HG02852 (cell line): Measurements from ENCODE around the gene CACNG7.
"Not testable (repeated sequence)": the region's sequence is repeated elsewhere in the genome, so short reads cannot be mapped to it uniquely, and the experiment has no call there.

ENCODE experiments used
- ATAC-seq: cut with Tn5 transposase; IDR thresholded peaks from one replicate; pipeline ENCODE4 v1.9.1; 2021; ENCODE audit warnings: mild to moderate bottlenecking, moderate library complexity; ENCODE audit not compliant: unreplicated experiment

Gene CACNG7, protein sequence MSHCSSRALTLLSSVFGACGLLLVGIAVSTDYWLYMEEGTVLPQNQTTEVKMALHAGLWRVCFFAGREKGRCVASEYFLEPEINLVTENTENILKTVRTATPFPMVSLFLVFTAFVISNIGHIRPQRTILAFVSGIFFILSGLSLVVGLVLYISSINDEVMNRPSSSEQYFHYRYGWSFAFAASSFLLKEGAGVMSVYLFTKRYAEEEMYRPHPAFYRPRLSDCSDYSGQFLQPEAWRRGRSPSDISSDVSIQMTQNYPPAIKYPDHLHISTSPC

DNA sequence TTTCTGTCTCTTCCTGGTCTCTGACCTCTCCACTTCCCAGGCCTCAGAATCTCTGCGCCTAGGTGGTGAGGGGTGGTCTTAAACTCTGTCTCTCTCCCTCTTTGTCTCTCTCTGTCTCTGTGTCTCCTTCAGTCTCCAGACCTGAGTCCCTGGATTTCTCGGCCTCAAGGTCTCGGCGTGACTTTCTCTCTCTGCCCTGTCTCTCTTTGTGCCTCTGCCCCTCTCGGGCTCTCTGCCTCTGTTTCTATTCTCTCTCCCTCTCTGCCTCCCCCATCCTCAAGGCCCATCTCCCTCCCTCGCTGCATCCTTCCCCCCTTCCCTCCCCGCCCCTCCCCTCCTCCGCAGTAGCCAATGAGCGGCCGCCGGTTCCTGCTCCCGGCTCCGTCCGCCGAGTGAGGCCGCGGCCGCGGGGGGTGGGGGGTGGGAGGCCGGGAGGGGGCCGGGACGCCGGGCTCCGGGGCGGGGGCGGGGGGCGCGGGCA lies at the start of gene CACNG7:
TSS of gene CACNG7 (plus strand) at position 344 of the 481 bp plus-strand sequence. CDS start 3,554 bp downstream, outside the sequence.
- ATAC-seq: no peak

DNA sequence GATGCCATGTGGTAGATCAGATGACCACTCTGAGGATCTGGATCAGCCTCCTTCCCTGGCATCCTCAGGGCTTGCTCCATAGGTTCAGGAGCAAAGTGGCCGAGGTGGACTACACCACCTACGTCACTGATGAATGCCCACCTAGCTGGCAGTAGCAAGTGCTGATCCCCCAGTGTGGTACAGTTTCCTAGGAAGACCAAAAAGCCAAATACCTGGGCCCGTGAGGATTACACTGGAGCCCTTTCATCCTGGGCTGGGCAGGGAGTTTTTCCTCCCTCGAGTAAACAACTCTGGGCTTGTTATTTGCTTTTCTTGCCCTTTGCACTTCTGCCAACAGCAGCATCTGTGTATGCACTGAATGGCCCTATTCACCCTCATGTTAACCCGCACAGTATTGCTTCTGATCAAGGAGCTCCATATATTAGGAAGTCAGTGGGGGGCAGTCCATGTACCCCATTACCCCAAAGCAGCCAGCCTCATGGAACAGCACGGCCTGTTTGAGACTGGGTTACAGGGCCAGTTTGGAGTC lies 44.7 kb upstream of the CACNG7 start:
- ATAC-seq: no peak

DNA sequence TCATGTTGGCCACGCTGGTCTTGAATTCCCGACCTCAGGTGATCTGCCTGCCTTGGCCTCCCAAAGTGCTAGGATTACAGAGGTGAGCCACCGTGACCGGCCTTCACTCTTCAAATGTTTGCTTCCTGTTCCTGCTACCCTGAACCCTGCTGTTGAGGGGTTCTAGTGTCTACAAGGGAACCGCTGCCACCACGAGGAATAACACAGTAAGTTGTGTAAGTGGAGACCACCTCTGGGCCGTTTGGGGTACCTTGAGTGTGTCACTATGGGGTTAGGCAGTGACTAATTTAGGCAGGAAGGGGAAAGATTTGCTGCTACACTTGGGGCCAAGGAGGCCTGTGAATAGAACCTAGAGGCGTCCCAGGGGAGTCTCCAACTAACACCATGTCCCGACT lies 43.6 kb upstream of the CACNG7 start:
- no peak for ATAC-seq

DNA sequence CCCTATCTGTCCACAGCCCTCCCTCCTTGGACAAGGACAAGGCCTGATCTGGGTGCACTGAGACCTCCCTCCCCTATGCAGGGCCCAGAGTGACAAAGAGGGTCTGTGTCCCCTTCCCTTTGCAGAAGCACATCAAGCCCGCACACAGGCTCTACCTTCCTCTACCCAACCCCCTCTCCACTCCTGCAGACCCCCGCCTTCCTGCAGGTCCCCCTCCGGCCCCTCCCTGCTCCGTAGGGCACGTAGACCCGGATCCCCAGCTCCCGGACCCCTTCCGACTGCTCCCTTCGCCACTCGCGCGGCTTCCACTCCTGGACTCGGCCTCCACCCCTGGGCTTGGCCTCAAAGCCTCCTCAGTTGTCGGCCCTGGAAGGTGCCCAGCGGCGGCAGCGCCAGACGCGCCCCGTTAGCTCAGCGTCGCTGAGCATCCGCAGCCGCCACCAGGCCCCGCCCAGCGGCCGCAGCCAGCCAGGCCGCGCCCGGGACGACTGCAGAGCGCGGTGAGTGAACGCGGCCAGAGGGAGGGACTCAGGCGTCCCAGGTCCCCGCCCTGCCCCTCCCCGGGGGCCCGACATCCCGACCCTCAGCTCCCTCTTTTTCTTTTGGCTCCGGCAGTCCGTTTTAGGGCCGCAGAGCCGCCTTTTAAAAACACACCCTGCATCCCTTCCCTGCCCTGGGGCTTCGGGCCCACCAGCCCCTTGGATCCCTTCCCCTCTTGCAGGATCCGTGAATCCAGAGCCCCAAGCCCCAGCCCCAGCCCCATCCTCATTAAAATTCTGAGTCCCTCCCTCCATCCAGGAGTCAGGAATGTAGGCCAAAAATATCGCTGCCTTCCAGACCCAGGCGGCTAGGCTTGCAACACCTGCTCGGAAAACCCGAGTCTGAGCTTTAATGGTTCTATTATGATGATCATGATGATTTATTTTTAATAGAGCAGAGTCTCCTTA lies 42.9 kb upstream of the CACNG7 start:
- ATAC-seq: no peak

DNA sequence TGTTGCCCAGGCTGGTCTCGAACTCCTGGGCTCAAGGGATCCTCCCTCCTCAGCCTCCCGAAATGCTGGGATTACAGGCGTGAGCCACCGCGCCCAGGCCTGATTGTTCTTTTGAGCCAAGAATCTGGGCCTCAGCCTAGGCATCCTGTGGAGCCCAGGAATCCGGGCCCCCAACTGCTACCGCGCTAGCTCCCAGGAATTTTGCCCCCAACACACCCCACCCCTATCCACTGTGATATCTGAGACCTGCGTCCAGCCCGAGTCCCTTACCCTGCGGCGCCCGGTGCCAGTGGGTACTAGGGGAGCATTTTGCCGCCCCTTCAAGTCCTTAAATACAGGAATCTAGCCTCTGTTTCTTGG lies 42.2 kb upstream of the CACNG7 start:
- ATAC-seq: no peak

DNA sequence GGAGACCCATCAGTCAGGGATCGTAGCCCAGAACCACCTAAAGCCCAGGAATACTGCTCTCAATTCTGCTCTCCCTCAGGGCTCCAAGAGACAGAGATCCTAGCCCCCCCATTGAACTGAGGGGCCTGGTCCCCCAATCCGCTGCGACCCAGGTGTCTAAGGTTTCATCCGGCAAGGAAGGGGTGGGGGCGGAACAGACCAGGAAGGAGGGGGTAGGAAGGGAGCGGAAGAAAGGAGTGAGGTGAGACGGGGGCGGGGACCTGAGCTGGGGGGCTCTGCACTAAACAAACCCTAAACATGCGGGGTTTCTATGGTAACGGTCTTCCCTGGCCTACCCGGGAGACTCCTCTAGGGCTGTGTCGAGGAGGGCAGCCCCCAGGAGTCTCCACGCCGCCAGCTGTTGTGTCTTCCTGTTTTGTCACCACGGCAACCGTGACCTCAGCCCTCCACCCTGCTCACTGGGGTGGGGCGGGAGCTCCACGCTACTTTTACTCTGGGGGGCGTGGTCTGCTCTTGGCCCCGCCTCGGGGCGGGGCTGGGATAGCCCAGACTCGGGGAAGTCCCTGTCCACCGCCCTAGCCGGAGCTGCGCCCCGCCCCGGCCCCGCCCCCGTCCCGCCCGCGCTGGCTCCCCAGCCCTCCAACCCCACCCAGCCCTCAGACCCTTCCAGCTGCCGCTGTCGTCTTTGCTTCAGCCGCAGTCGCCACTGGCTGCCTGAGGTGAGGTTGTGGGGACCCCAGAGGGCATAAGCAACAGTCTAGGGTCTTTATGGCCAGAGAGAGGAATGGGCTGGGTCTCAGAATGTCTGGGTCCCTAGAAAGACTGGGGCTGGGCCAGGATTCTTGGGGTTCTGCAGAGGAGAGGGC lies 41.6 kb upstream of the CACNG7 start, which contains the start of gene MYADM:
TSS of gene MYADM (plus strand) at position 659 of the 866 bp plus-strand sequence. CDS start 5,647 bp downstream, outside the sequence.
- ATAC-seq: peak; percentile 67

DNA sequence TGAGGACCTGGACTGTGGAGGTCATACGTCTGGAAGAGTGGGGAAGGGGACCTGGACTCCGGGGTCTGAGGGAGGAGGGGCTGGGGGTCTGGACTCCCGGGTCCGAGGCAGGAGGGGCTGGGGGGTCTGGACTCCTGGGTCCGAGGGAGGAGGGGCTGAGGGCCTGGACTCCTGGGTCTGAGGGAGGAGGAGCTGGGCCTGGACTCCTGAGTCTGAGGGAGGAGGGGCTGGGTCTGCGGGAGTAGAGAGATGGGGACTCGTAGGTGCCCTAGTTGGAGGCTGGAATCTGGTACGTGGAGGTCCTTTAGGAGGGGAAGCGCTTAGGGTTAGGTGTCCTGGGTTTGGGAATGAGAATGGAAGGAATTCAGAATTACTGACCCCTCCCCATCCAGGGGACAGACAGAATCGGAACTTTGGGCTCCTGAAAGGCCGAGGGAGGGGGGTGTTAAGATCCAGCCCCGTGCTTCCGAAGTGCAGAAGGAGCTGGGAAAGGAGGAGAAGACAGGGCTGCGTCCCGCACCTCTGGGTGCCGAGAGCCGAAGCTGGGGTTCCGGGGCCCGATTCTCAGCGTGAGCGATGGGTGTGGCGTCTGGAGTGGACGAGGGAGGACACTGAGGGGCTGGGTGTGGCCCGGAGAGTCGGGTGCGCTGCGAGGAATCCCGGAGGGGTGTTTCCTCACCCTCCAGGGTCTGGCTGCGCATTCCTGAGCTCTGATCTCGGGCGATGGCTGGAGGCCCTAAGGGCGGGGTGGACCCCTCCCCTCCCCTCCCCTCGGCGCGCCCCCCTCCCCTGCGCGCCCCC lies 40.8 kb upstream of the CACNG7 start:
- no peak for ATAC-seq

DNA sequence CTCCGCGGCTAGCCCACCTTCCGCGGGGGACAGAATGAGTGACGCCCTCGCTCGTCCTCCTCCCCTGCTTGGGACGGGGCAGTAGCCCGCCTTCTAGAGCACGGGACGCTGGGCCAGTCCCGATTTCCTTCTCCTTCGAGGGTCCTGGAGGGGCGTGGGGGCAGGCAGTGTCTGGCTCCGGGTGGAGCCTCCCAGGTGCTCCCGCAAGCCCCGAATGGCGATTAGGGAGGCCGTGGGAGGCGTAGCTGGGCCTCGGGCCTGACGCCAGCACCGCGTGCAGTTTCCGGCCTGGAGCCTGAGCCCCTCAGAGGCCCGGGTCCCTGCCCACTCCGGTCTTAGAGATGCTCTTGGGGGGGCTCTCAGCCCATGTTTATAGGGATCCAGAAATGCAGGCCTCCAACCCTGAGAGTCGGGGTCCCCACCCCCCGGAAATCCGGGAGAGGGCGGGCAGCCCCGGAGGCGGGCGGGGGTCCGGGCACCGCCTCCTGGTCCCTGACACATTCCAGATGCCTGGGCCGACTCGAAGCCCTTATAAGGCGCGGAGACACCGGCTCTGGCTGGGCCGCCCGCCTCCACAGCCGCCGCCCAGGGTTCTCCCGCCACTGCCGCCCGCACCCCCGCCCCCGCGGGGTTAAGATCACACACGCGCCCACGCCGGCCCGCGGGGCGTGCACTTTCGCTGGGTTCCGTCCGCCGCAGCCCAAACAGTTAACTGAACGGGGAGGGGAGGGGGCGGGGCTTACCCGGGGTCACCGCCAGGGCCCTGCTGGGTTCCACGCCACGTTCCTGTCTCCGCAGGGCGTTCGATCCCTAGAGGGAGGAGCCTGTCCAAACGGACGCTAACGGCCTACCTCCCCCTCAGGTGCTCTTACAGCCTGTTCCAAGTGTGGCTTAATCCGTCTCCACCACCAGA lies 39.9 kb upstream of the CACNG7 start:
- peak; percentile 46 for ATAC-seq

DNA sequence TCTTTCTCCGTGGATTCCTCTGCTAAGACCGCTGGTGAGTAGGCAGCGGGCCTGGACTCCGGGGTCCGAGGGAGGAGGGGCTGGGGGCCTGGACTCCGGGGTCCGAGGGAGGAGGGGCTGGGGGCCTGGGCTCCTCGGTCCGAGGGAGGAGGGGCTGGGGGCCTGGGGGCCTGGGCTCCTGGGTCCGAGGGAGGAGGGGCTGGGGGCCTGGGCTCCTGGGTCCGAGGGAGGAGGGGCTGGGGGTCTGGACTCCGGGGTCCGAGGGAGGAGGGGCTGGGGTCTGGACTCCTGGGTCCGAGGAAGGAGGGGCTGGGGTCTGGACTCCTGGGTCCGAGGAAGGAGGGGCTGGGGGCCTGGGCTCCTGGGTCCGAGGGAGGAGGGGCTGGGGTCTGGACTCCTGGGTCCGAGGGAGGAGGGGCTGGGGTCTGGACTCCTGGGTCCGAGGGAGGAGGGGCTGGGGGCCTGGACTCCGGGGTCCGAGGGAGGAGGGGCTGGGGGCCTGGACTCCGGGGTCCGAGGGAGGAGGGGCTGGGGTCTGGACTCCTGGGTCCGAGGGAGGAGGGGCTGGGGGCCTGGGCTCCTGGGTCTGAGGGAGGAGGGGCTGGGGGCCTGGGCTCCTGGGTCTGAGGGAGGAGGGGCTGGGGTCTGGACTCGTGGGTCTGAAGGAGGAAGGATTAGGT lies 39.1 kb upstream of the CACNG7 start:
- not testable (repeated sequence) for ATAC-seq

DNA sequence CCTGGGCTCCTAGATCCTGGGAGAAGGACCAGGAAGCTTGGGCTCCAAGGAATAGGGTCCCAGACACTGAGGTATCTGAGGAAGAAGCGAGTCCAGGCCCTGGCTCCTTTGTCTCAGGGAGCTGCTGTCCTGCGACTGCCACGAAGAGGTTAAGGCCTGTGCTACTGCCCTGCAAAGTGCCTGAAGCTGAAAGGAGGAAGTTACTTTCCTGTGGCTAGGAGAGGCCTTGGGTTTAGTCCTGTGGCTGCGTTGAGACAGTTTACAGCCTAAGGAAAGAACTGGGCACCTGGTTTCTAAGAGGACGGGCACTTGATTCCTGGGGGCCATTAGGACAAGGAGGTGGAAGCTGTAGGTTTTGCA lies 38.6 kb upstream of the CACNG7 start:
- no peak for ATAC-seq

DNA sequence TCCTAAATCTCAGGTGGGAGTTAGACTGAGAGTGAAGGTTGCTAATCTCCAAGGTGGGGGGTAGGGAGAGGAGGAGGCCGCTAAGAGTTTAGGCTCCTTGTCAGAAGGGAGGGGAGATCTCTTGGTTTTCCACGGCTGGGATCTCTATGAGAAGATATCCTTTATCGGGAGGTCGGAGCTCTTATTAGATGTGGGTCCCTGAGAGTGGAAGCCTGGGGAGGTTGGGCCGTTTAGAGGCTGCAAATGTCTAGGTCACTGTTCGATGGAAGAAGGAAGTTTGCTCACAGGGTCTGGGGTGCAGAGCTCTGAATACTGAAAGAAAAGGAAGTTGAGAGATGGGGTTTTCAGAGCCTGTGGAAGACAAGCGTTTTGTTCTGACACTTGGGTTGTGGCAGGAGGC lies 37.6 kb upstream of the CACNG7 start:
- ATAC-seq: no peak

DNA sequence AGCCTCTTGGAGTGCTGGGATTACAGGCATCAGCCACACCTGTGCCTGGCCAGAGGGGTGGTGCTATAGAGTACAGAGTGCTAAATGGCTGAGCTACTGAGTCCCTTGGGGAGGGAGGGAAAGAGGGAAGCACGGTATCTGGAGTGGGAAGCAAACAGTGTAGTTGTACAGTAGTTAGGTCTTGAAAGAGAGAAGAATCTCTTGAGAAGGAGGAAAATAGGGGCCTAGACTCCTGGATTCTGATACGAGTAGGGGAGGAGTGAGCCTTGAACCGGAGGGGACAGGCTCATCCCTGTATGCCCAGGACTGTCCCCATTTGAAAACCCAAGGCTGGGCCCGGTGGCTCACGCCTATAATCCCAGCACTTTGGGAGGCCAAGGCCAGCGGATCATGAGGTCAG lies 36.3 kb upstream of the CACNG7 start:
- no peak for ATAC-seq

DNA sequence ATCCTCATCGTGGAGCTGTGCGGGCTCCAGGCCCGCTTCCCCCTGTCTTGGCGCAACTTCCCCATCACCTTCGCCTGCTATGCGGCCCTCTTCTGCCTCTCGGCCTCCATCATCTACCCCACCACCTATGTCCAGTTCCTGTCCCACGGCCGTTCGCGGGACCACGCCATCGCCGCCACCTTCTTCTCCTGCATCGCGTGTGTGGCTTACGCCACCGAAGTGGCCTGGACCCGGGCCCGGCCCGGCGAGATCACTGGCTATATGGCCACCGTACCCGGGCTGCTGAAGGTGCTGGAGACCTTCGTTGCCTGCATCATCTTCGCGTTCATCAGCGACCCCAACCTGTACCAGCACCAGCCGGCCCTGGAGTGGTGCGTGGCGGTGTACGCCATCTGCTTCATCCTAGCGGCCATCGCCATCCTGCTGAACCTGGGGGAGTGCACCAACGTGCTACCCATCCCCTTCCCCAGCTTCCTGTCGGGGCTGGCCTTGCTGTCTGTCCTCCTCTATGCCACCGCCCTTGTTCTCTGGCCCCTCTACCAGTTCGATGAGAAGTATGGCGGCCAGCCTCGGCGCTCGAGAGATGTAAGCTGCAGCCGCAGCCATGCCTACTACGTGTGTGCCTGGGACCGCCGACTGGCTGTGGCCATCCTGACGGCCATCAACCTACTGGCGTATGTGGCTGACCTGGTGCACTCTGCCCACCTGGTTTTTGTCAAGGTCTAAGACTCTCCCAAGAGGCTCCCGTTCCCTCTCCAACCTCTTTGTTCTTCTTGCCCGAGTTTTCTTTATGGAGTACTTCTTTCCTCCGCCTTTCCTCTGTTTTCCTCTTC lies 35.1 kb upstream of the CACNG7 start:
- no peak for ATAC-seq

DNA sequence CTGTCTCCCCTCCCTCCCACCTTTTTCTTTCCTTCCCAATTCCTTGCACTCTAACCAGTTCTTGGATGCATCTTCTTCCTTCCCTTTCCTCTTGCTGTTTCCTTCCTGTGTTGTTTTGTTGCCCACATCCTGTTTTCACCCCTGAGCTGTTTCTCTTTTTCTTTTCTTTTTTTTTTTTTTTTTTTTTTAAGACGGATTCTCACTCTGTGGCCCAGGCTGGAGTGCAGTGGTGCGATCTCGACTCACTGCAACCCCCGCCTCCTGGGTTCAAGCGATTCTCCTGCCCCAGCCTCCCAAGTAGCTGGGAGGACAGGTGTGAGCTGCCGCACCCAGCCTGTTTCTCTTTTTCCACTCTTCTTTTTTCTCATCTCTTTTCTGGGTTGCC lies 34.5 kb upstream of the CACNG7 start:
- ATAC-seq: no peak

DNA sequence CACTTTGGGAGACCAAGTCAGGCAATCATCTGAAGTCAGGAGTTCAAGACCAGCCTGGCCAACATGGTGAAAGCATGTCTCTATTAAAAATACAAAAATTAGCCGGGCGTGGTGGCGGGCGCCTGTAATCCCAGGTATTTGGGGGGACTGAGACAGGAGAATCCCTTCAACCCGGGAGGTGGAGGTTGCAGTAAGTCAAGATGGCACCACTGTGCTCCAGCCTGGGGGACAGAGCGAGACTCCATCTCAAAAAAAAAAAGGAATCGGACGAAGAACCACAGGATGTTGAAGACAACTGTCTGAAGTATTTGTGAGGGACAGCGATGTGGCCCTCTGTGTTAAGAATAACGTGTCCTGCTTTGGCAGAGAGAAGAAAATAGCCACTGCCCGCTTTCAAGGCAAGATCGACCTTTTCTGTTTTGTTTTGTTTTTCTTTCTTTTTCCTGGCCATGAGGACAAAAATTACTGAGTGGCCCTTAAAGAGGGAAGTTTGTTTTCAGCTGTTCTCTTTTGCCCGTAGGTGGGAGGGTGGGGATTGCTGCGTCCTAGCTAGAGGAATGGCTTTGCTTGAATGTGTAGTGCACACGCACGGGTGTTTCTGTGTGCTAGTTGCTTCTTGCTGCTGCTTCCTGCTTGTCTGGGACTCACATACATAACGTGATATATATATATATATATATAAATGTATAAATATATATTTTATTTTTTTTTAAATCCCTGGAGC lies 33.3 kb upstream of the CACNG7 start:
- ATAC-seq: no peak

DNA sequence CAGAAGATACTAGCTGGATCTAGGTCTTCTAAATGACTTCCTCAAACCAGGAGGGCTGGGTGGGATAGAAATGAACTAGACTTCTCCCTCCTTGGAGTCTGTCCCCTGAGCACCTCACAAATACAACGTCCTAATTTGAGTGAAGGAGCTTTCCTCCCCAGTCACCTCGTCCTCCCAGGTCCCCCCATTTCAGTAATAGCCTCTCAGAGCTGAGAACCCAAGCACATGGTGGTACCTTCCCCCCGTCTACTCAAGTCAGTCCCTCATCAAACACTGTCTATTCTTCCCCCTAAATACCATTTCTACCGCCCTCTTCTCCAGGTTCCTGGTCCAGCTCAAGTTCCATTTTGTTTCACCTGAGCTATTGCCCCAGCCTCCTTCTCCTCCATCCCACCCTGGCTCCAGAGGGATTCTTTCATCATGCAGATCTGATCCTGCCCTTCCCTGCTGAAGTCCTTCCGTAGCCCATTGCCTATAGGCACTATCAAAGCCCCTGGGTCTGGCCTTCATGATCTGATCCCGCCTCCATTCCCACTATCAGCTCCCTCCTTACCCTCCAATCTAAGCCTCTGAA lies 32.3 kb upstream of the CACNG7 start:
- ATAC-seq: no peak
